HCT116 (cell line): ENCODE results near the gene DMD. TPM values are rescaled to one million over a fixed set of nuclear protein-coding genes. Genes with fewer than 3 reads are reported as not detected.

Experiments
- ATAC-seq: fragments of 200-7000 bp; cut with Tn5 transposase; 2 replicates; pipeline ENCODE4 v1.9.1; 2020; ENCODE audit warnings: mild to moderate bottlenecking, moderate library complexity
- BruUV-seq: library from RNA; stranded (reverse); fragments of 400-500 nt; replicated peaks from 2 replicates; lab custom pipeline; 2021; lab: Mats Ljungman, UMichigan
- CTCF ChIA-PET: fragments of 300-600 bp; sonication (Branson Sonifier 250); formaldehyde crosslinking; loops from one replicate; lab custom pipeline; 2021; ENCODE audit warnings: antibody characterized with exemption; lab: Charles Lee
- POLR2A ChIA-PET: fragments of 300-600, 350-600 bp; sonication (Branson Sonifier 250); formaldehyde crosslinking; loops from one replicate; lab custom pipeline; 2021; ENCODE audit warnings: antibody characterized with exemption; lab: Charles Lee
- RAD21 ChIA-PET, 2 experiments: fragments of 300-600 bp; sonication (Branson Sonifier 250); formaldehyde crosslinking; loops; one replicate each; lab custom pipeline; 2023; ENCODE audit warnings: low total read pairs in 2 of 2; ENCODE audit not compliant: uncharacterized antibody in 2 of 2, unreplicated experiment in 2 of 2, low non-redundant PET in 1 of 2; lab: Charles Lee
- DNase-seq: peaks from one replicate; pipeline ENCODE4 v3.0.0-alpha.2; 2010; ENCODE audit warnings: low read depth, low spot score
- H2AFZ ChIP-seq: fragments of 200-600 bp; shearing (Covaris generic), sonication (generic); 2 replicates; pipeline ENCODE4 v1.6.1; 2017; ENCODE audit warnings: low read depth, mixed run types, mixed read lengths, antibody characterized with exemption, low read length; ENCODE audit not compliant: poor library complexity, severe bottlenecking
- H3K27ac ChIP-seq: 2 replicates; pipeline ENCODE4 v1.5.1; 2012; ENCODE audit warnings: low read depth, low read length
- H3K27me3 ChIP-seq: fragments of 200-600 bp; sonication (generic); 2 replicates; pipeline ENCODE4 v1.6.1; 2016; ENCODE audit warnings: mixed run types, low read length, mixed read lengths; ENCODE audit not compliant: insufficient read depth
- H3K36me3 ChIP-seq, 2 experiments: fragments of 200-500 bp in 1 of 2; fragments of 200-600 bp in 1 of 2; sonication (Bioruptor generic) in 1 of 2; sonication (generic) in 1 of 2; 2 replicates each; pipeline versions ENCODE4 v1.5.1 to v1.6.1; 2014 to 2016; ENCODE audit warnings: low read length in 2 of 2, inconsistent platforms in 1 of 2, mixed read lengths in 1 of 2, mixed run types in 1 of 2; ENCODE audit not compliant: insufficient read depth in 2 of 2, control insufficient read depth in 1 of 2
- H3K4me1 ChIP-seq, 2 experiments: fragments of 200-600 bp in 1 of 2; sonication (generic) in 1 of 2; 2 replicates each; pipeline versions ENCODE4 v1.5.1 to v1.6.1; 2012 to 2017; ENCODE audit warnings: low read length in 2 of 2, inconsistent platforms in 1 of 2, mild to moderate bottlenecking in 1 of 2, mixed read lengths in 1 of 2, mixed run types in 1 of 2, moderate library complexity in 1 of 2; ENCODE audit not compliant: insufficient read depth in 2 of 2, control insufficient read depth in 1 of 2
- H3K4me2 ChIP-seq: fragments of 200-600 bp; sonication (generic); 2 replicates; pipeline ENCODE4 v1.6.1; 2017; ENCODE audit warnings: mixed run types, low read length, mixed read lengths
- H3K4me3 ChIP-seq, 2 experiments: fragments of 200-600 bp in 1 of 2; sonication (generic) in 1 of 2; replicated peaks in 1 of 2; 2 replicates each; pipeline ENCODE4 v1.5.1; 2011 to 2016; ENCODE audit warnings: low read length in 2 of 2, control low read depth in 1 of 2, low read depth in 1 of 2, mild to moderate bottlenecking in 1 of 2, mixed read lengths in 1 of 2, mixed run types in 1 of 2
- H3K79me2 ChIP-seq: fragments of 200-600 bp; sonication (generic); 2 replicates; pipeline ENCODE4 v1.6.1; 2017; ENCODE audit warnings: mild to moderate bottlenecking, mixed run types, low read length, moderate library complexity, mixed read lengths; ENCODE audit not compliant: insufficient read depth
- H3K9ac ChIP-seq: fragments of 200-600 bp; sonication (generic); 2 replicates; pipeline ENCODE4 v1.6.1; 2016; ENCODE audit warnings: low read length, mixed read lengths
- H3K9me2 ChIP-seq: fragments of 200-600 bp; sonication (generic), shearing (Covaris generic); 2 replicates; pipeline ENCODE4 v1.6.1; 2017; ENCODE audit warnings: mixed run types, mild to moderate bottlenecking, moderate library complexity; ENCODE audit not compliant: insufficient read depth
- H3K9me3 ChIP-seq, 2 experiments: fragments of 200-500 bp in 1 of 2; fragments of 200-600 bp in 1 of 2; sonication (Bioruptor generic) in 1 of 2; sonication (generic) in 1 of 2; 2 replicates each; pipeline ENCODE4 v1.6.1; 2014 to 2017; ENCODE audit warnings: low read length in 2 of 2, mixed read lengths in 2 of 2, inconsistent platforms in 1 of 2, low read depth in 1 of 2, mild to moderate bottlenecking in 1 of 2, mixed run types in 1 of 2, moderate library complexity in 1 of 2; ENCODE audit not compliant: control insufficient read depth in 1 of 2, insufficient read depth in 1 of 2
- H4K20me1 ChIP-seq: fragments of 200-600 bp; sonication (generic), shearing (Covaris generic); 2 replicates; pipeline ENCODE4 v1.6.1; 2017; ENCODE audit warnings: mixed run types, mild to moderate bottlenecking, moderate library complexity; ENCODE audit not compliant: insufficient read depth
- ATF3 ChIP-seq: IDR thresholded peaks from 2 replicates; pipeline ENCODE4 v1.6.1; 2012
- CBX3 ChIP-seq: IDR thresholded peaks from 2 replicates; pipeline ENCODE4 v1.6.1; 2012; ENCODE audit warnings: low read depth
- CEBPB ChIP-seq: IDR thresholded peaks from 2 replicates; pipeline ENCODE4 v1.6.1; 2012; ENCODE audit warnings: low read depth
- CTCF ChIP-seq, 3 experiments: fragments of 200-600 bp in 1 of 3; sonication (generic) in 1 of 3; IDR thresholded peaks in 2 of 3; conservative IDR thresholded peaks in 1 of 3; 2 replicates each; pipeline ENCODE4 v1.5.1; 2012 to 2017; ENCODE audit warnings: low read depth in 2 of 3, low read length in 2 of 3, antibody characterized with exemption in 1 of 3, borderline replicate concordance in 1 of 3, control low read depth in 1 of 3, mild to moderate bottlenecking in 1 of 3, mixed read lengths in 1 of 3, mixed run types in 1 of 3, moderate library complexity in 1 of 3; ENCODE audit not compliant: insufficient read depth in 1 of 3
- EGR1 ChIP-seq: IDR thresholded peaks from 2 replicates; pipeline ENCODE4 v1.6.1; 2012; ENCODE audit warnings: low read depth
- EZH2 ChIP-seq: fragments of 200-600 bp; sonication (generic); IDR thresholded peaks from 2 replicates; pipeline ENCODE4 v1.6.1; 2017; ENCODE audit warnings: antibody characterized with exemption, mixed run types
- EZH2phosphoT487 ChIP-seq: fragments of 200-600 bp; IDR thresholded peaks from 2 replicates; pipeline ENCODE4 v1.6.1; 2018; ENCODE audit warnings: antibody characterized with exemption, borderline replicate concordance
- FOSL1 ChIP-seq: IDR thresholded peaks from 2 replicates; pipeline ENCODE4 v1.6.1; 2012; ENCODE audit warnings: low read depth
- JUND ChIP-seq: IDR thresholded peaks from 2 replicates; pipeline ENCODE4 v1.6.1; 2012
- MAX ChIP-seq: IDR thresholded peaks from 2 replicates; pipeline ENCODE4 v1.6.1; 2012
- POLR2AphosphoS5 ChIP-seq: IDR thresholded peaks from 2 replicates; pipeline ENCODE4 v1.6.1; 2011; ENCODE audit warnings: mild to moderate bottlenecking, low read depth, low read length, moderate library complexity
- RAD21 ChIP-seq: IDR thresholded peaks from 2 replicates; pipeline ENCODE4 v1.6.1; 2012; ENCODE audit warnings: low read depth, mild to moderate bottlenecking
- REST ChIP-seq: IDR thresholded peaks from 2 replicates; pipeline ENCODE4 v1.6.1; 2012; ENCODE audit warnings: low read depth
- SIN3A ChIP-seq: IDR thresholded peaks from 2 replicates; pipeline ENCODE4 v1.6.1; 2012; ENCODE audit warnings: low read depth
- TCF7L2 ChIP-seq: IDR thresholded peaks from 2 replicates; pipeline ENCODE4 v1.7.0; 2011; ENCODE audit warnings: borderline replicate concordance, inconsistent platforms; ENCODE audit not compliant: insufficient read depth, insufficient read length; ENCODE audit errors: extremely low read depth
- intact Hi-C: fragments of 100-400 bp; cut with micrococcal nuclease; formaldehyde crosslinking; loops from 2 replicates; pipeline ENCODE4 v1.10.0; 2022
- total RNA-seq: library from RNA; stranded (reverse); gene quantifications from one replicate; pipeline ENCODE4 v1.2.1, GENCODE V29; 2021; ENCODE audit not compliant: unreplicated experiment

DMD gene
- total RNA-seq, 1 experiment from 2014 or later, result 0.05 TPM

- Histone ChIP-seq H3K9me2 (no peaks in the 10 kb centered on the region), H3K9ac (no peak overlapping the region), H3K27ac (no peak overlapping the region), H4K20me1 (no peaks in the 10 kb centered on the region), H3K4me3 (no peak overlapping the region), H2AFZ (no peak overlapping the region), H3K79me2 (no peaks in the 10 kb centered on the region), H3K4me2 (no peak overlapping the region), H3K27me3 (no peaks in the 10 kb centered on the region), H3K4me1 (no peaks in the 10 kb centered on the region), H3K9me3 (no peaks in the 10 kb centered on the region), H3K36me3 (no peaks in the 10 kb centered on the region)
- RAD21 ChIA-PET, result no interaction called here
- POLR2A ChIA-PET, result no interaction called here
- ATAC-seq (no peak), DNase-seq (no peak)
- CTCF ChIA-PET, result no interaction called here
- BruUV-seq, result no TSS peak
- intact Hi-C loops, result no loop called here
- TF ChIP-seq CEBPB, result no peak
- no peak for TF ChIP-seq EZH2
- TF ChIP-seq EZH2phosphoT487, result no peak
- no peak for TF ChIP-seq SIN3A
- no peak for TF ChIP-seq CTCF (IDR thresholded peaks at IDR 0.05 in 2 of 3, conservative IDR thresholded peaks at IDR 0.05 in 1 of 3; ENCODE audit: borderline replicate concordance in 1 of 3, insufficient read depth in 1 of 3, low read depth in 2 of 3, low read length in 2 of 3)
- TF ChIP-seq RAD21, result no peak
- TF ChIP-seq REST, result no peak
- TF ChIP-seq FOSL1, result no peak
- TF ChIP-seq TCF7L2, result no peak
- TF ChIP-seq ATF3, result no peak
- no peak for TF ChIP-seq JUND
- TF ChIP-seq POLR2AphosphoS5, result no peak
- TF ChIP-seq EGR1, result no peak
- TF ChIP-seq MAX, result no peak
- no peak for TF ChIP-seq CBX3
Measured at GRCh38 chrX:32520789-32521188, 690.6 kb downstream of the DMD start.
